ENCODE data around the gene OR10K2.
"Not testable (repeated sequence)": the region's sequence is repeated elsewhere in the genome, so short reads cannot be mapped to it uniquely, and the experiment has no call there.

OR10K2 gene, protein sequence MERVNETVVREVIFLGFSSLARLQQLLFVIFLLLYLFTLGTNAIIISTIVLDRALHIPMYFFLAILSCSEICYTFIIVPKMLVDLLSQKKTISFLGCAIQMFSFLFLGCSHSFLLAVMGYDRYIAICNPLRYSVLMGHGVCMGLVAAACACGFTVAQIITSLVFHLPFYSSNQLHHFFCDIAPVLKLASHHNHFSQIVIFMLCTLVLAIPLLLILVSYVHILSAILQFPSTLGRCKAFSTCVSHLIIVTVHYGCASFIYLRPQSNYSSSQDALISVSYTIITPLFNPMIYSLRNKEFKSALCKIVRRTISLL

DNA sequence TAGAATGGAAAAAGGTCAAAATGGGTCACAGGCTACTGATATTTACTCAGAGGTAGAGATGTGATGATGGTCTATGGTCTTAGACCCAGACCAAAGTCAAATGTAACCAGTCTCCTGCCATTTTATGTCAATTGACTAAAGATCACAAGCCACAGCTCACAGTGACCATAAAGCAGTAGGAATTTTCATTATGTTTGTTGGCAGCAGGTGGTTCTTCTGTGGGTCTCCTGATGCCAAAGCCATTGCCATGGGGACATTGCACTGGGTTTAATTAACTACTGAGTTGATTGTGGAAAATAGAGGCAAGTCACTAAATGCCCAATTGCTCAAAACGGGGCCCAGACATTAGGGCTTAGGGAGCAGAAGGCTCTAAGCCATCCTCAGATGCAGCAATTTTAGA lies at the start of gene OR10K2:
TSS of gene OR10K2 (minus strand) at position 101 of the 400 bp plus-strand sequence. CDS start 5,371 bp downstream, outside the sequence.
- DNase-seq, result no peak

DNA sequence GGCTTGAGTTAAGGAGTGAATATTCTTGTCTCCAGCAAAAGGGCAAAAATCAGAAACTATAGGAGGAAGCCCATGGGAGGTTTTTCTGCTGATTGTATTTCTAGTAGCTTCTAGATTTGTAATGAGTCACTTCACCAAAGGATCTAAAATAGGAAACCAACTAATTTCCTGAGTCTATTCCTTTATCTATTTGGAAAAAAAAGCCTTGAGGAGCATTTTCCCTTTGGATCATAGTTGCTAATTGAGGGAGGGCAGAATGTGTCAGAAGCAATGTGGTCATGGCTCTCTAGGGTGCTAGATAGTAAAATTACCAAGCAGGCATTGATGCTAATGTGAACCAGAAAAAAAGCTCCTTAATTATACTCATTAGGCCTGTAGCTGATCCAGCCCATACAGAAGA lies 45.9 kb upstream of the OR10K2 start, which contains the start of gene OR10R2:
TSS of gene OR10R2 (plus strand) at position 301 of the 400 bp plus-strand sequence. CDS start 106 bp downstream, outside the sequence.
- DNase-seq, result no peak

DNA sequence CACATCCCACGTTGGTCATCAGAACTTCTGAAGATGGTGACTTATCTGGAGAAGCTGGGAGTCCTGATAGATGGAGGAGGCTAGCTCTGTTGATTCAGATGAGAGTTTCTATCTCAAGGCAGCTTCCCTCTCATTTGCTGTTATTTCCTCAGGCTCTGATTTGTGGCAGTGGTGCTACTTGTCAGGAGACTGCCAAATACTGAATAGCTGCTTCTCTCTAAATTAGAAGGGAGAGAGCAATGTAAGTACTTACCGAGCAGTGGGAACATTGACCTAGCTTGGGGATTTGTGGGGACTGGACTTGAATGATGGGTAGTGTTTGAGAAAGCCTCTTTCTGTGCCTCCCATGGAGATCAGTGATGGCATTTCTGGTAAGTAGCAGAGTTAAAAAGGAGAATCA lies 35.5 kb upstream of the OR10K2 start, which contains the start of gene OR10K1:
TSS of gene OR10K1 (plus strand) at position 301 of the 400 bp plus-strand sequence. CDS start 3,728 bp downstream, outside the sequence.
- DNase-seq, result no peak

DNA sequence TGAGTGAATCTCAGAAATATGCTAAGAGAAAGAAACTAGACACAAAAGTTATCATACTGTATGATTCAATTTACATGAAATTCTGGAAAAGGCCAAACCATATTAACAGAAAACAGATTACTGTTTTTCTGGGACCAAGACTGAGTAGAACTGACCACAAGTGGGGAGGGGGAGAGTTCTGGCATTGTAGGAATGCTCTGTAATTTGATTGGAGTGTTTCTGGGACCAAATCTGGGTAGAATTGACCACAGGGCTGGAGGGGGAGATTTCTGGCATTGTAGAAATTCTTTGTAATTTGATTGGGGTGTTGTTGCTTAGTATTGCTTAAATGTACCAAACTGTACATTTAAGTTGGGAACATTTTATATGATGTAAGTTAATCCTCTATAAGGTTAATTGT lies 32.2 kb upstream of the OR10K2 start:
- DNase-seq, result no peak

DNA sequence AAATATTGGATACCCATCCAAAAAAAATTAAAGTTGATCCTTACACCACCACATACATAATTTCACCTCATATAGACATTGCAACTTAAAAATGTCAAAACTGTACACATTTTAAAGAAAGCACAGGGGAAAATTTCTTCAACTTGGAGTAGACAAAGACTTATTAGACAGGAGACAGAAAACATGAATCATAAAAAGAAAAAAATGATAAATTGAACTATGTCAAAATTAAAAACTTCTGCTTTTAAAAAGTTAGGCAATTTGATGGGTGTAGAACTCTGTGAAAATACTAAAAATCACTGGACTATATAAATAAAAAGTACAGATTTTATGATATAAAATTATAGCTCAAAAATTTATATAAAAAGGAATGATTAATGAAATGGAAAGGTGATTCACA lies 31.2 kb upstream of the OR10K2 start:
- no peak for DNase-seq

DNA sequence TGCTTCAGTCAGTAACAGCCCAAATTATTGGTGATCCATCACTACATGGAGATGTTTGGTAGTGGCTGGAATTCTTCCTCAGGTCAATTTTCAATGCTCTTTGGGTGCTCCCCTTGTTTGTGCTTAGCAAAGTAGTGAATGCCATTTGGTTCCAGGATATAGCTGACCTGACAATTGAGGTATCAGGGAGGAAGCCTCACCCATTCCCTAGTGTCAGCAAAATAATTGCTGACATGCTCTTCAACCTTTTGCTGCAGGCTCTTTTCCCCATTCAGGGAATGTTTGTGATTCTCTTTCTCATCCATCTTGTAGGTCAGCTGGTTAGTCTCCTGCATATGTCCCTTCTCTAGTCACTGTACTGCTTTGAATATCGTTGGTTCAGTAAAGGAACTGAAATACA lies 28.5 kb upstream of the OR10K2 start:
- no peak for DNase-seq

DNA sequence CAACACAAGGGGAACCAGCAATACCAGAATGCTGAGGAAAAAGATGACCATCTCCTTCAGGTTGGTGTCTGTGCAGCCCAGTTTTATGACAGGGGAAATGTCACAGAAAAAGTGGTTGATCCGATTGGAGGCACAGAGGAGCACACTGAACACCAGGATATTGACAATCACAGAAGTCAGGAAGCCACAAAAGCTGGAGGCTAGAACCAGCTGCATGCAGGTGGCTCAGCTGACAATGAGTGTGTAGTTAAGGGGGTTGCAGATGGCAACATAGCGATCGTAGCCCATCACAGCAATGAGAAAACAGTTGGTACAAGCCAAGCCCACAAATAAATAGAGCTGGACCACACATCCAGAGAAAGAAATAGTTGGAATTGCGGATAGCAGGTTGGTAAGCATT lies 19.3 kb upstream of the OR10K2 start:
- no peak for DNase-seq

DNA sequence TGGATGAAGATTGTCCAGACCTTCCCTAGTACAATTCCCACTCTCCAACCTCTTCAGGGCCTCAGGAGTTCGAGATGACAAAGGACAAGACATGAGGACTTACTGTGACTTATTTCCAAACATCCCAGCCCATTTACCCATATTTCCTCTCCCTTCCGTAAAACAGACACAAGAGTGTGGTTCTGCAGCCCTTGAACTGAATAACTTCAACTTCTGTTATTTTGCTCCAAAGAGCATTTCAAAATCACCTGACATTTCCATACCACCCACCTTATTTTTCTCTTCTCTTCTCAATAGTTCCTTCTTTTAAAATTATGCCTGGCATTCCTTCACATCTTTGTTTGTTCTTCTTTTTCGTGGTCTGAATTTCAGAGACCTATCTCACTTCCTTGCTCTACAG lies 8.7 kb upstream of the OR10K2 start:
- no peak for DNase-seq

DNA sequence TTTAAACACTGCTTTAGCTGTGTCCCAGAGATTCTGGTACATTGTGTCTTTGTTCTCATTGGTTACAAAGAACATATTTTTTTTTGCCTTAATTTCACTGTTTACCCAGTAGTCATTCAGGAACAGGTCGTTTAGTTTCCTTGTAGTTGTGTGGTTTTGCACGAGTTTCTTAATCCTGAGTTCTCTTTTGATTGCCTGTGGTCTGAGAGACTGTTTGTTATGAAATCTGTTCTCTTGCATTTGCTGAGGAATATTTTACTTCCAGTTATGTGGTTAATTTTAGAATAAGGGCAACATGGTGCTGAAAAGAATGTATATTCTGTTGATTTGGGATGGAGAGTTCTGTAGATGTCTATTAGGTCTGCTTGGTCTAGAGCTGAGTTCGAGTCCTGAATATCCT lies 4.1 kb upstream of the OR10K2 start:
- DNase-seq, result not testable (repeated sequence)

DNA sequence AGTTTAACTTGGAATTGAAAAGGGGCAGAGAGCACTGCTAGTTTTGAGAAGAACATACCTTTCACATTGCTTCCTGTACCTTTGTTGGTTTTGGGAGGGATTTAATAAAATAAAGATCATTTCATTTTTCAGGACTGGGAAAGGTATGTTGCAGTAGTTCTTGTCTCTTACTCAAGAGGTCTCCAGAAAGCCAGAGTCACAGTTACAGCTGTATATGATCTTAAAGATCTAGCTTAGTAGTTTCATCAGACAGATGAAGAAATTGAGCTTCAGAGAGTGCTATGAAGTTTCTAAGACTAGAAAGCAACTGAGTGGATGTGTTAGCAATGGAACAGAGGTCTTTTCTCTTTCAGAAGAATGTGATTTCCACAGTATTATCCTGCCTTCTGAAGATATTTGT lies 1.0 kb downstream of the OR10K2 start:
- DNase-seq, result no peak

DNA sequence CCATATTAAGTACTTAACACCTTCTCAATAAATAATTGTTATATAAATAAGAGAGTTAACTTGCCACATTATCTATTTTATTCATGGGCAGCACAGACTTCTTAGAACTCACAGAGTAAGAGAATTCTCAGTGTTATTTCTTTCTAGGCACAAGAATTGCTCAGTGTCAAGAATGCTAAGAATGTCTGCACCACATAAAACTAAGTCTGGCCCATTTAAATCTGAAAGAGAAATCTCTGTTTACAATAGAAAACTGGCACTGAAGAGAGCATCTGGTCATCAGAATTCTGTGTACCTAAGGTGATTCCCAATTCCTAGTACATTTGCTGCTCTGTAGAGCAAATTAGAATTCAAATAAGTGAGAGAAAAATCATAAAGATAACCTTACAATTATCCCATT lies 3.8 kb downstream of the OR10K2 start:
- no peak for DNase-seq

DNA sequence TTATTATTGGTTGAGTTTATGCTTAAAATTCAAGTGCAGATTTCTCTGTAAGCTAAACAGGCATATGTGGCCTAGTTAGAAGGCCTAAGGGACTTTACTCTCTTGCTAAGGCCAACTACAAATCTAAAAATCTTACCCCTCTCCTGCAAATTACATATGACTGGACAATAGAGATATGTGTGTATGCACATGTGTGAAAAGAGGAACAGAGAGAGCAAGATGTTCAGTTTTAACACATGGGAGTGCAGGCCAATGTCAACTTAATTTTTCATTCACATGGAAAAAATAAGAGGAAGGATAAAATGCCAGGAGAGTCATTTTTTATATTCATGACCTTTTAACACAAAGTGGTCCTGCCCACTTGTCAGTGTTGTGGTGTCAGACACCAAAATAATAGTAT lies 8.5 kb downstream of the OR10K2 start:
- DNase-seq, result no peak

DNA sequence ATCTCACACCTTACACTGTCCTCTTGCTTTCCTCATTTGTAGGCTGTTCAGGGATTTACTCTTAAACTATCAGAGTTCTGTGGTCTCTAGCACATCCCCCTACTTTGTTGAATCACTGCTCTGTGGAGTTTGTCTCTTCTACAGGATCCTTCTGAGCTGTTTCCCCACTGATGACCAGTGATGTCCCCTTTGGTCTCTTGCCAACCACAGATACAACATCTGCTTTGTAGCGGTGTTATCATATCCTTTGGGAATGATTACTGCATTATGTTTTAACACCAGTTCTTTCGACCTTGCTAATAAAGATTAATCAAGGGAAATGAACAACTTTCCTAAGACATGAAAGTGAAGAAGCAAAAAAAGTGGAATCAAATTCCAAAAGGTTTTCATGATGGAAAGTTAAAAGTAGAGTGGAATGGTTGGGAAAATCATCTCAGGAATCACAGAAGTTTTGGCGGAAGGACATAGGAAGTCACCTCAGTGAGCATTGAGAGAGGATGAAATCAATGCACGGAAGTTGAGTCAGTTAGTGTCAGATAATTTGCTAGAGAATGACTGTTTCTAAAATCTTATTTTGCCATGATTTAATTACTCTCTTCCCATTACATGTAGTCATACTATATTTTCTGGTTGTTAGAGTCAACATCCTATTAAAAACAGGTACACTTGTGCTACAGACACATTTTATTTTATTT lies 11.2 kb downstream of the OR10K2 start:
- no peak for DNase-seq

DNA sequence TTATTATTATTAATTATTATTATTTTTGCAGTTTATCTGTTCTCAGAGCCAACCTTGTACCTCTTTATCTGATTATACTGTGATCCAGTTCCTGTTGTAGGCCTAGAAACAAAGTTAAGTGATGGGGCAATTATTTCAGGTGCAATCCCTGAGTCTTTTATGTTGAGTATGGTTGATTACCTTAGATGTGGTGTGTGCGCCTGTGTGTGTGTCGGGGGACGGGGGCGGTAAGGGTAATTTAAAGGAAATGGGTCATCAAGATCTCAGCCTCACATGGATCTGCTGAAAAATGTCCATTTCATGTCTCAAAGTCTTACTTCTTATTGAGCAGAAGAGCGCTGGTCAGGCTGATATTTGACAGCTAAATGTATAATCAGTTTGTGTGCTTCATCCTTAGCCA lies 18.9 kb downstream of the OR10K2 start:
- no peak for DNase-seq

DNA sequence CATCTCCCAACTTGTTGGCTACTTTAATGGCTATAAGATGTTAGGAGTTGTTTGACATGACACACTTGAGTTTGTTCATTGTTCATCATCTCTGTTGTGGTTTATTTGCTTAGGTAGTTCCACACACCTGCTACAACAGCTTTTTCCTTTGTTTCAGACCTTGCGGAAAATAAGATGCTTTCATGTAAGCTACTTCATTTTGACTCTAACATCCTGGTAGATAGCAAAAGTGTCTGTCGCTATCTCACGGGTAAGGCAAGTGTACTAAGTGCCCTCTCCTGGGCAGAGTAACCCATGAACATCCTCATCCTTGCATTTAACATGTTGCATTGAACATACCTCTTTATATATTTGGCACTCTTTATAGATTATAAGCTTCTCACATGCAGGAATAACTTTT lies 25.2 kb downstream of the OR10K2 start:
- DNase-seq, result no peak

DNA sequence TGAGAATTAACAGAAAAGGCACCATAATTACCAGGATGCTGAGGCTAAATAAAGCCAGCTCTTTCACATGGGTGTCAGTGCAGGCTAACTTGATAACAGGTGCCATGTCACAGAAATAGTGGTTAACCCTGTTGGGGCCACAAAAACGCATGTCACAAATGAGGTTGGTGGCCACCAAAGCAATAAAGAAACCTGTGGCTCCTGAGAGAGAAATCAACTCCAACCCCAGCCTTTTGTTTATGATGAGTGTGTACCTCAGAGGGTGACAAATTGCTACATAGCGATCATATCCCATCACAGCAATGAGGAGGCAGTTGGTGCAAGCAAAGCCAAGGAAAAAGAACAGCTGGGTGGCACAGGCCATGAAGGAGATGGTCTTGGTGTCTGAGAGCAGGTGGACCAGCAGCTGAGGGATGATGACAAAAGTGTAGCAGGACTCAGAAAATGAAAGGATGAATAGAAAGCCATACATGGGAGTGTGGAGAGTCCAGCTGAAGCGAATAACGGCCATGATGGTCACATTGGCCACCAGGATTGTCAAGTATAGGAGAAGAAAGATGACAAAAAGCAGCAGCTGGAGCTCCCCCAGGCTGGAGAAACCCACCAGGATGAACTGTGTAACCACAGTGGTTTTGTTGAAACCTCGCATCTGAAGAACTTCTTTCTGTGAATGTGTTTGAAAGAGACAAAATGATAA lies 27.1 kb downstream of the OR10K2 start, which contains the start of gene OR10T2:
TSS of gene OR10T2 (minus strand) at position 649 of the 697 bp plus-strand sequence. CDS start at position 649, 0 bp downstream.
- no peak for DNase-seq

DNA sequence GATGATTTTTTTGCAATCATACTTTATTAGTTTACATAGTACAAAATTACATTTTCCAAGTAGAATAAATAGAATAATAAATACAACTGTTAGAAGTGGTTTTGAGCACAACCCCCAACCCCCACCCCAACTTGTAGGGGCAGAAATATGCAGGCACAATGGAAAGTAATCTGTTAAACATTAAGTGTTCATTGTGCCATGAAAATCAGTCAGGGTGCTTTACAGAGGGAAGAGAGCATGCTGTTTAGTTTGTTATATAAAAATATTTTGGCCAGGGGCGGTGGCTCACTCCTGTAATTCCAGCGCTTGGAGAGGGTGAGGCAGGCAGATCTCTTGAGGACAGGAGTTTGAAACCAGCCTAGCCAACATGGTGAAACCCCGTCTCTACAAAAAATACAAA lies 29.4 kb downstream of the OR10K2 start:
- no peak for DNase-seq

DNA sequence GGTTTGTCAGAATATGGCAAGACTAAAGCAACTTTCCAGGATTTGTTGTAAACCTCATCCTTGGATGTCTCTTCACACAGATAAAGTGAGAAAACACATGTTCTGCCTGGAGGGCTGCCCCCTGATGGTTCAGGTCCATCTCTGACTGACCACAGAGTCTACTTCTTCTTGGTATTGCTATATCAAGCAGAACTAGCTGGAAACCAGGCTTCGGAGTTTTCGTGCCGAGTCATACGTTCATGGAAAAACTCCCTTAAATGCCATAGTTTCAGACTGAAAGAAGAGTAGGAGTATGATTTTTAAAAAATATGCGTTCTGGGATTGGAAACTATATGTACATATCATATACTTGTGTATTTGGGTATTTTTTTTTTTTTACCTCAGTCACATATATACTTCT lies 32.6 kb downstream of the OR10K2 start:
- DNase-seq, result no peak

DNA sequence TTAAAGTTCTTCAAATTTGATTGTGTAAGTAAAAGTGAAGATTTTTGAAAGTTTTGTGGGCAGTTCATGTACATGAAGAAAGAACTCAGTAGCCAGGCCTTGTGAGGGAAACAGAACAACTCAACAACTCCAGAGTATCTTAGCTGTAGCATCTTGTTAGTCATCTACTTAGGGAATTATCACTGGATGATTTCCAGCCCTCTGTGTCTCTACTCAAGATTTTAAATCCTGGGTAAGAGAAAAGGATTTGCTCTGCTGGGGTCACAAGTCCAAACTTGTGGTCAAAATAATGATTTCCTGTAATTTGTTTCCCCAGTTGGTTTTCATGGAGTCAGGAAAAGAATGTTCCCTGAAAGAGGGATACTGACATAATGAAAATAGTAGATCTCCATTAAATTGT lies 34.9 kb downstream of the OR10K2 start:
- no peak for DNase-seq

DNA sequence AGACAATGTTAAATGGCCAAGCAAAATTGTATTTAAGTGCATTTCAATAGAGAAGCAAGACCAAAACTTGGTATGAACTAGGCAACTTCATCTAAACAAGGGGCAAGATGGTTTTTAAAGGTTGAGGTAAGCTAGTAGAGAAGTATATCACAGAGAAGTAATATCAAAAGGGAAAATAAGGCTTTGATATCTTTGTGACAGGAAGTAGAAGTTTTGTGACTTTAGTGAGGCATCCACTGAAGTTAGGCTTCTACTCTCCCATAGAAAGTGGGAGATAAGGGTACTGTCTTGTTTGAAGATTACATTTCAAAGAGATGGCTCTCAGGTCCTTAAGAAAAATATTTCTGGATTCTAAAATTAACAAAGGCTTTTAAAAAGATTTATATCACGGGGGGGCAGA lies 35.7 kb downstream of the OR10K2 start:
- DNase-seq, result no peak

DNA sequence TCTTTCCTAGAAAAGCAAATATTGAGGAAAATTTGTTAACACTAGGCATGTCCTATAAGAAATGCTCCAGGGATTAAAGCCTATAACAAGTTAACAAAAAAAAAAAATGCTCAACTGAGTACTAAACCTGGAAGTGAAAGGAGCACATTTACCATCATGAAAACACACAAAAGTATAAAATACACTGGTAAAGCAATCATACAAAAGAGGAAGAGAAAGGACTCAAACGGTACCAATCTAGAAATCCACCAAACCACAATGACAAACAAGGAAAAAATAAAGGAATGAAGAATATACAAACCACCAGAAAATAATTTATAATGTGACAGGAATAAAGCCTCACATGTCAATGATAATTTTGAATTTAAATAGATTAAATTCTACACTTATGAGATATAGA lies 51.2 kb downstream of the OR10K2 start:
- DNase-seq, result no peak

DNA sequence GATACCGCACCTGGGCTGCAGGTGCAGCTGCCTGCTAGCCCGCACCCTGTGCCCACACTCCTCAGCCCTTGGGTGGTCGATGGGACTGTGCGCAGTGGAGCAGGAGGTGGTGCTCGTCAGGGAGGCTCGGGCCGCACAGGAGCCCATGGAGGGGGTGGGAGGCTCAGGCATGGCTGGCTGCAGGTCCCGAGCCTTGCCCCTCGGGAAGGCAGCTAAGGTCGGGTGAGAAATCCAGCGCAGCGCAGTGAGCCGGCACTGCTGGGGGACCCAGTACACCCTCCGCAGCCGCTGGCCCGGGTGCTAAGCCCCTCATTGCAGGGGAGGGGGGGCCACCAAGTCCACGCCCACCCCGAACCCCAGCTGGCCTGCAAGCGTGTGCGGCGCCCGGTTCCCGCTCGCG lies 51.9 kb downstream of the OR10K2 start:
- DNase-seq, result not testable (repeated sequence)

DNA sequence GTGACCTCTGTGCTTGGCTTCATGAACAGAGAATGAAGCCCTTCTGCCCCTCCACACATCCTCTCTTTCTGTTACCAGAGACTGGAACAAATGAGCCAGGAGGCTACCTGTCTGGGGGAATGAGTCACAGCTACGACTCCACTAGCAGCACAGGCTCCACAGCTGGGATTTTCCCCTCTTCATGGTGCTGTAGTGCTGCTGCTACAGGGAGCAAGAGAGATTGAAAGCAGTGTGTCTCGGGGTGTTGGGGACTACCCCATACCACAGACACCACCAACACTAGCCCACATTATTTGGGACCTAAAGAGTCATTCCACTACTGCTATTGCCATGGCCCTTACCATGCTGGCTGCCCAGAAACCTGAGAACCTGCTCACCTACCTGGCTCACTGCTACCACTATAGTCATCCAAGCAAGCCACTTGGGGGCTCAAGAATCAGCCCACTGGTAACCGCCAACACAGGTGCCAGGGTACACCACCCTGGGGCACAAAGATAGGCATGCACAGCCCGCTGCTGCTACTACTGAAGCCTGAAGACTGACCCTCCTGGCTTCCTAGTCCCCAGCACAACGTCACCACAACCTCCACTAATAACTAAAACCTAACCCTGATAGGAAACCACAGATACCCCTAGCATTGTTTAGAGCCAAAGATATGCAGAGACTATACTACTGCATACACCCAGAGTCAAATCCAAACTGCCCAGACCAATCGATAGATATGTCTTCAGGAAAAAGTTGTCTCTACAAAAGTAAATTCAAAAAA lies 54.7 kb downstream of the OR10K2 start:
- DNase-seq, result no peak
